ENCODE data around the gene DMBX1.

The DMBX1 gene

GRCh38 chr1:46512135-46512791 is 22.6 kb downstream of the DMBX1 start:
- no peak for TF ChIP-seq POLR2A (IDR thresholded peaks at IDR 0.05; ENCODE audit: low read length)
- no peak for TF ChIP-seq GATA1 (IDR thresholded peaks at IDR 0.05; ENCODE audit: low read depth, low read length)

GRCh38 chr1:46512792-46513190 is 23.2 kb downstream of the DMBX1 start:
- TF ChIP-seq POLR2A (IDR thresholded peaks at IDR 0.05; ENCODE audit: low read length) (no peak), GATA1 (IDR thresholded peaks at IDR 0.05; ENCODE audit: low read depth, low read length) (no peak)
- no peak for DNase-seq

More at GRCh38 chr1:46512135-46512791, 22.6 kb downstream of the DMBX1 start:
- no peak for DNase-seq

- TF ChIP-seq GATA1 (IDR thresholded peaks at IDR 0.05; ENCODE audit: low read depth, low read length), result no peak
- TF ChIP-seq POLR2A (IDR thresholded peaks at IDR 0.05; ENCODE audit: low read length), result no peak
- no peak for DNase-seq
These were observed 23.9 kb downstream of the DMBX1 start for GRCh38 chr1:46513536-46513935.

- TF ChIP-seq POLR2A (IDR thresholded peaks at IDR 0.05; ENCODE audit: low read length) (no peak), GATA1 (IDR thresholded peaks at IDR 0.05; ENCODE audit: low read depth, low read length) (no peak)
- no peak for DNase-seq
These were observed 25.9 kb downstream of the DMBX1 start for GRCh38 chr1:46515576-46515975.

GRCh38 chr1:46516200-46516950 is 26.7 kb downstream of the DMBX1 start:
- no peak for DNase-seq
- TF ChIP-seq POLR2A (IDR thresholded peaks at IDR 0.05; ENCODE audit: low read length), result no peak
- no peak for TF ChIP-seq GATA1 (IDR thresholded peaks at IDR 0.05; ENCODE audit: low read depth, low read length)

GRCh38 chr1:46517010-46517600 is 27.5 kb downstream of the DMBX1 start:
- DNase-seq, result no peak
- TF ChIP-seq POLR2A (IDR thresholded peaks at IDR 0.05; ENCODE audit: low read length), result no peak
- TF ChIP-seq GATA1 (IDR thresholded peaks at IDR 0.05; ENCODE audit: low read depth, low read length), result no peak

- TF ChIP-seq POLR2A (IDR thresholded peaks at IDR 0.05; ENCODE audit: low read length), result no peak
- no peak for TF ChIP-seq GATA1 (IDR thresholded peaks at IDR 0.05; ENCODE audit: low read depth, low read length)
- no peak for DNase-seq
These were observed 28.4 kb downstream of the DMBX1 start for GRCh38 chr1:46517932-46518498.

GRCh38 chr1:46519209-46519608 is 29.6 kb downstream of the DMBX1 start:
- DNase-seq, result no peak

GRCh38 chr1:46520063-46520911 is 30.7 kb downstream of the DMBX1 start:
- no peak for DNase-seq

More at GRCh38 chr1:46519209-46519608, 29.6 kb downstream of the DMBX1 start:
- TF ChIP-seq POLR2A (IDR thresholded peaks at IDR 0.05; ENCODE audit: low read length) (no peak), GATA1 (IDR thresholded peaks at IDR 0.05; ENCODE audit: low read depth, low read length) (no peak)

GRCh38 chr1:46521414-46521813 is 31.8 kb downstream of the DMBX1 start:
- no peak for TF ChIP-seq GATA1 (IDR thresholded peaks at IDR 0.05; ENCODE audit: low read depth, low read length)
- TF ChIP-seq POLR2A (IDR thresholded peaks at IDR 0.05; ENCODE audit: low read length), result no peak
- DNase-seq, result no peak

More at GRCh38 chr1:46520063-46520911, 30.7 kb downstream of the DMBX1 start:
- TF ChIP-seq GATA1 (IDR thresholded peaks at IDR 0.05; ENCODE audit: low read depth, low read length) (no peak), POLR2A (IDR thresholded peaks at IDR 0.05; ENCODE audit: low read length) (no peak)

GRCh38 chr1:46522184-46522968 is 32.7 kb downstream of the DMBX1 start:
- TF ChIP-seq GATA1 (IDR thresholded peaks at IDR 0.05; ENCODE audit: low read depth, low read length), result no peak
- TF ChIP-seq POLR2A (IDR thresholded peaks at IDR 0.05; ENCODE audit: low read length), result no peak
- DNase-seq, result peak; percentile 87 to 91

GRCh38 chr1:46522969-46523320 is 33.3 kb downstream of the DMBX1 start:
- DNase-seq, result peak in 1 of 2 experiments; percentile 47
- TF ChIP-seq GATA1 (IDR thresholded peaks at IDR 0.05; ENCODE audit: low read depth, low read length) (no peak), POLR2A (IDR thresholded peaks at IDR 0.05; ENCODE audit: low read length) (no peak)
